ENCODE results near the gene CCDC201. TPM values are rescaled to one million over a fixed set of nuclear protein-coding genes. Genes with fewer than 3 reads are reported as not detected.

Gene CCDC201
- total RNA-seq, 1 donor from 2014 or later = not detected

DNA sequence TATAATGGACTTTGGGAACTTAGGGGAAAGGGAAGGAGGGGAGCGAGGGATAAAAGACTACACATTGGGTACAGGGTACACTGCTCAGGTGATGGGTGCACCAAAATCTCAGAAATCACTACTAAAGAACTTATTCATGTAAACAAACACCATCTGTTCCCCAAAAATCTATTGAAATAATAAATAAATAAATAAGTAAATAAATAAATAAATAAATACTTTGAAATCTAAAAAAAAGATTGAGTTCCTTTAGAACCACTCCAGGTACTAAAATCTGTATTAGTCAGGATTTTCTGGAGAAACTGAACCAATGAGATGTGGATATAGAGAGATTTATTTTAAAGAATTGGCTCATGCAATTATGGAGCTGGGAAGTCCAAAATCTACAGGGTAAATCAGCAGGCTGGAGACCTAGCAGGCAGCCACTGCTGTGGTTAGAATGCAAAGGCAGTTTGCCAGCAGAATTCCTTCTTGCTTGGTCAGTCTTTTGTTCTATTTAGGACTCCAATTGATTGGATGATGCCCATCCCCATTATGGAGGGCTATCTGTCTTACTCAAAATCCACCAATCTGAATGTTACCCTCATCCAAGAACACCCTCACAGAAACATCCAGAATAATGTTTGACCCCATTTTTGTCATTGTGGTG is 24.3 kb upstream of the CCDC201 start:
- ATAC-seq = no peak
- no peak for DNase-seq (ENCODE audit: missing footprints)
- intact Hi-C loops (cut with DNase I) = loop anchor here (5.0 kb wide), 1 partner anchor 1355 kb away; no protein-coding TSS in a partner anchor

DNA sequence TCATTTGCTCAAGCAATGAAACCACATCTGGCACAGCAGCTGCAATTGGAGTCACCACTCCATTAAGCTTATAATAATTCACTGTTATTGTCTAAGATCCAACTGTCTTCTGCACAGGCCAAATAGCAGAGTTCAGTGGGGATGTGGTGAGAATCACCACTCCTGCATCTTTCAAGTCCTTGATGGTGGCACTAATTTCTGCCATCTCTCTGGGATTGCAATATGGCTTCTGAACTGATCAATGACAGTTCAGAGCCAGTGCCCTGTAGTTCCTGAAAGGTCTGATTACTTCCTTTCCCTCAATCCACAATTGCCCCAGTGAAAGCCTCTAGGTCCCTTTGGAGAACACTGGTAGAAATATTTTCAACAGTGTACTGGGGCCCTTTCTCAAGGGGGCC is 21.8 kb upstream of the CCDC201 start:
- no peak for ATAC-seq
- intact Hi-C loops (cut with DNase I) = loop anchor here (5.0 kb wide), 1 partner anchor 1358 kb away; no protein-coding TSS in a partner anchor

DNA sequence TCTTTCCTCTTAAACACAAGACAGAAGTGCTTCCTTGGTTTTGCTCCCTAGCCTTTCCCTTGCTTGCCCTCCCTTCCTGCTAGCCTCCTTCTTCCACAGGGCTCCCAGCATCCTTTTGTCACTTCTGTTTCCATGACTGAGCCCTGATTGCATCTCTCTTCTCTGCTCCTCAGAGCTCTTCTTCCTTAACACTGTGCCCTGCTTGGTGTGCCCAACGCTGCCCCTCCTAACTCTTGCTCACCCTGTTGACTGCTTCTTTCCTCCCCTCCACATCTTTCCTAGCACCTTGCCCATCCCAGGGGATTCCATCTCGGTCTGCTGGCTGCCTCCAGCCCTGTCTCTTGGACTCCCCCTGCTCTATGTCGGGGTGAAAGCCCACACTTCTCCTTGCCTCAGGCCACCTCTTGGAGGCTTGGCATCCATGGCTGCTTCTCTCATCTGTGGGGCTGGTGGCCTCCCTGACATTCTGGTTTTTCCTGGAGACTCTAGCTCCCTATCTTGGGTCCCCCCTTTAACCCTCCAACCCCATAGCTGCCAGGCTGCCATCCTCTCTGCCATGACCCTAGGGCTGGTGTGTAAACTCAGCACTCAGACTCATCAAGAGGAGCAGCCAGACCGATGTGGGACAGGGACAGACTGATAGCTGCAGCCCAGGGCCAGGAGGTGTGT is 21.2 kb upstream of the CCDC201 start:
- intact Hi-C loops (cut with DNase I) = no loop called here
- DNase-seq (ENCODE audit: missing footprints) = no peak
- ATAC-seq = no peak

More for the DNA sequence above, 21.8 kb upstream of the CCDC201 start:
- no peak for DNase-seq (ENCODE audit: missing footprints)

DNA sequence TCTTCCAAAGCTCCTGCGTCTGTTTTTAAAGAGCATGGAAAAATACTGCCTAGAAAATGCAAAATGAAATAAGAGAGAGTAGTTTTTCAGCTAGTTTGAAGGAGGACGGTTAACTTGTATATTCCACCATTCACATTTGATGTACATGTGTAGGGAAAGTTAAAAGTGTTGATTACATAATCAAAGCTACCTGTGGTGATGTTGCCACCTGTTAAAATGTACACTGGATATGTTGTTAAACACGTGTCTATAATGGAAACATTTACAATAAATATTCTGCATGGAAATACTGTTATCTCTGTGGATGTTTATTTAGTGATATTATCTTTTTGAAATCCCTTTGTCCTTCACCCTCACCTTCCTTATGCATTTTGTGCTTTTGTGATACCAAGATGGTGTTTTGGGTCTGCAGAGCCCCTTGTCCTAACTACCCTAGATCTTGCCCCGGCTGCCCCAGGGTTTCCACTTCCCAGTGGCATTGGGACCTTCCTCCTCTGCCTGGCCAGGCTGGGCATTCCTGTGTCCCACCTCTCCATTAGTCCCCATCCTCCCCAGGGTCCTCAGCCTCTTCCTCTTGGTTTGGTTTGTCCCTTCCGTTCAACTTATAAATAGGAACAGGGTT is 20.6 kb upstream of the CCDC201 start:
- no peak for DNase-seq (ENCODE audit: missing footprints)

DNA sequence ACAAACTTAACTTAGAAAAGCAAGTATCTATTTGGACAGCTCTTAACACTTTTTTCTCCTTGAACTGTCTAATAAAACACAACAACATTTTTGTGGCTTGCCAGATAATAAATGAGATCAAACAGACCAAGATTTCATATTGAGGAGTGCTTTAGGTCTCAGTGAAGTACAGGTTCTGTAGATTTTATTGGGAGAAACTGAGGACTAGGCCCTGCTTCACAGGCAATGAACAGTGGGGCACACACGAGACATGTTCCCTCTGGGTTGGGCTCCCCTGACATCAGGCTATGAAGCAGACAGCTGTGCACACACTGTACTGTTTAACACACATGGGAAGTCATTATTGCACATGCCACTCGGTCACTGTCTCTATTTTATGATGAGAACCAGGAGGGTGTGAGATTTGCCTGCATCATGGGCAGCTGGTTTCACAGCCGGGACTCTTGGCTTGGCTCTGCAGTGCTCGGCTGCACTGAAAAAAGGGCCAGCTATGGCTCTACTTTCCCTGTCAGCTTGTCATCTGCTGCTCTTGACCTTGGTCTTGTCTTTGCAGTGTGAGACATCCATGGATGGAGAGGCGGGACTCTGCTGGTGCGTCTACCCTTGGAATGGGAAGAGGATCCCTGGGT is 19.6 kb upstream of the CCDC201 start:
- DNase-seq (ENCODE audit: missing footprints) (no peak), ATAC-seq (no peak)
- intact Hi-C loops (cut with DNase I) = no loop called here

More for the DNA sequence above, 20.6 kb upstream of the CCDC201 start:
- ATAC-seq = no peak
- intact Hi-C loops (cut with DNase I) = no loop called here

DNA sequence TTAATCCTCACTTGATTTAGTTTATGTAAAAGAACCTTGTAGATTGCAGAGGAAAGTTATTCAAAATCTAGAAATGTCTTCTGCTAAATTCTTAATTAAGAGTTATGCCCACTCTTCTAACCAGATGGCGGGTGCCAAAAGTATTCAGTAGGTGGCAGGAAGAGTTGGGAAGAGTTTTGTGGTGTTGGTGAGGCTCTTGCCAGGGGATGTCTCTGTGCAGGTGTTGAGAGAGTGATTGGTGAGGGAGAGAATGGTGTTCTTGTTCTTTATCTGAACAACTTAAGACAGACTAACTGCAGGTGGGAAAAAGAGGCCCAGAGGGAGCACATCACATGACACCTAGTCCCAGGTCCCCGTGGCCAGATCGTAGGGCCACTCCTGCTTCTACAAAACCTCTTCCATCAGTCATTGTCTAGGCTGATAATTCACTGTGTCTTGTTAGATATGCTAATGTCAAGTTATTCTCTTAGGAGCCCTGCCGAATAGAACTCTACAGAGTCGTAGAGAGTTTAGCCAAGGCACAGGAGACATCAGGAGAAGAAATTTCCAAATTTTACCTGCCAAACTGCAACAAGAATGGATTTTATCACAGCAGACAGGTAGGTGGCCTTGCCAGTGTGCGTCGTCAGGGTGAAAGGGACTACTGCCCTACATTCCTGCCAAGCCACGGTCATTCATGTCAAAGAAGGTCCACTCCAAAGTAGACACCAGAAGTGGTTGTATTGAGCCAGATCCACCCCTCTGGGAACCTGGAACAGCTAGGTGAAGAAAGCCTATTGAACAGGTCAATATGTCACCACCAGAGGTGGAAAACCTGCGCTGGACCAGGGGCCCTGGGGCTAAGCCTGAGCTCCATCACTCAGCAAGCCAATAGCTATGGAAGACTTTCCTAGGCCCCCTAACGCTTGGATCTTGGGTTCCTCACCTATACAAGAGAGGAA is 18.9 kb upstream of the CCDC201 start:
- ATAC-seq (no peak), DNase-seq (ENCODE audit: missing footprints) (no peak)
- intact Hi-C loops (cut with DNase I) = no loop called here

DNA sequence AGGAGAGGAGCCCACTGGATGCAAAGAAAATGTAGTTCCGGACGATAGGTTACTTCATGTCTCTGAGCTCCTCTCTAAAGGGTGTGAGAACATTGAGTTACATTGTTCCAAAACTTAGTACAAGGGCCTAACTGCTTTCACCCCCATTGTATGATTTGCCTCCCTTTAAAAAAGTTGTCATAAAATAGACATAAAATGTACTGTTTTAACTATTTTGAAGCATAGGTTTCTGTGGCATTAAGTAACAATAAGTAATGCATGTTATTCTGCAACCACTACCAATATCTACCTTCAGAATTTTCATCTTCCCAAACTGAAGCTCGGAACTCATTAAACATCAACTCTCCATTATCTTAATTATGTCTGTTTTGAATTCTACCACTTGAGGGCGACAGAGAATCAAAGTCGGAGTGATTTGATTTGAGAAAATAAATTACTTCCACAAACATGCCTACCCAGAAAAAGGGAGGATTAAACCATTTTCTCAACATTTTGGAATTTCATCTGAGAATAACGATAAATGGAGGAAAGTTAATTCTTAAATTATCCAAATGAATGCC is 18.1 kb upstream of the CCDC201 start:
- ATAC-seq (no peak), DNase-seq (ENCODE audit: missing footprints) (no peak)
- intact Hi-C loops (cut with DNase I) = no loop called here

DNA sequence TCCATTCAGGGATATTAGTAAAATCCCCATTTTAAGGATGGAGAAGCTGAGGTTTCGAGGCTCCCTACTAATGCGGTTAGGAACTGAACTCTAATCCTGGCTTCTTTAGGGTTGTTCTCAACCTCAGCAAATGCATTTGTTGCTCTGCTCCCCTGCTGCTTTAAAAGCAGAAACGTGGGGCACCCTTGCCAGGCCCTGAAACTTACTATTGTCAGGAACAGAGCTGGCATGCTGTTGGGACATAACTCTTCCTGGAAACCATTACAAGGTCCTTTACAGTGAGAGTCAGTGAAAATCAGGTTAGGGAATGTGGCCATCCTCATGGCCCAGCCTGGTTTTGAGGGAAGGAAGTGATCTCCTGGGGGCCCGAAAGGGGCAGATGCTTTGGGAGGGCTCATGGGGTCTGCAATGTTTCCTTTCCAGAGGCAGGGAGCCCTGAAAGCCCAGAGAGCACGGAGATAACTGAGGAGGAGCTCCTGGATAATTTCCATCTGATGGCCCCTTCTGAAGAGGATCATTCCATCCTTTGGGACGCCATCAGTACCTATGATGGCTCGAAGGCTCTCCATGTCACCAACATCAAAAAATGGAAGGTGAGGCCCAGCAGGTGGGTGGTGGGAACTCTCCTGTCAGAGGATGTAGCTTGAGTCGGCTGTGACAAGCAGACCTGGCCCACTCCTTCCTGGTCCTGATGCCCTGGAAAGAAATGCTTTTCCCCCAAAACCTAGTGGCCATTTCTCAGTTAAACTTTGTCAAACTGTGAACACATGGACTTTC is 17.4 kb upstream of the CCDC201 start:
- intact Hi-C loops (cut with DNase I) = no loop called here
- DNase-seq (ENCODE audit: missing footprints) (no peak), ATAC-seq (no peak)

DNA sequence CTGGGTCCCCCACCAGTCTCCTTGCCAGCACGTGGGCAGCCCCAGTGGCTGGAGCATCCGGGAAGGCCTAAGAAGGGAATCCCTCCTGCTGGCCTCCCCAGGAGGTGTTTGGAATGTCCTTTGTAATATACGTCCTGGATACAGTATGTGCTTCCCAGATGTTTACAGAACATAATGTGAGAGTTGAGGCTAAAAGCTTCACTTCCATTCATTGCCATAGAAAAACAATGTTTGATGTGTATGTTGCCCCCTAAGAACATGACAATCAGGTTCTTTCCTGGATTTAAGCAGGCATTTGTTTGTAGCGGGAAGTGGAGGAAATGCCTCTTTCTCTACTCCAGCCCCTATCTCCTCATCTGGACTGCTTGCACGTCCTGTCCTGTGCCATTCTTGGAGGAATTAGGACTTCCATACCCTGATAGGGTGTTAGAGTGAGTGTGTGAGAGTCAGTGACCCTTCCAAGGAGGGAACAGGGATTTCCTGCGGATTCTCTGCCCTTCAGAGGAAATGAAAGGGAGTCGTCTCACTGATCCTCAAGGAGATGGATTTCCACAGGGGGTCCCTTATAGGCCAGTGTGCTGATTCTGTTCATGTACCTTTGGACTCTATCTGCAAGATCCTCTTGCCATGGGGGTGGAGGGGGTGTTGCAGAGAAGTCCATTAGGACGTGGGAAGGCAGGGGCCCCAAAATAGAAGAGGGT is 16.6 kb upstream of the CCDC201 start:
- intact Hi-C loops (cut with DNase I) = no loop called here
- DNase-seq (ENCODE audit: missing footprints) = no peak
- no peak for ATAC-seq

DNA sequence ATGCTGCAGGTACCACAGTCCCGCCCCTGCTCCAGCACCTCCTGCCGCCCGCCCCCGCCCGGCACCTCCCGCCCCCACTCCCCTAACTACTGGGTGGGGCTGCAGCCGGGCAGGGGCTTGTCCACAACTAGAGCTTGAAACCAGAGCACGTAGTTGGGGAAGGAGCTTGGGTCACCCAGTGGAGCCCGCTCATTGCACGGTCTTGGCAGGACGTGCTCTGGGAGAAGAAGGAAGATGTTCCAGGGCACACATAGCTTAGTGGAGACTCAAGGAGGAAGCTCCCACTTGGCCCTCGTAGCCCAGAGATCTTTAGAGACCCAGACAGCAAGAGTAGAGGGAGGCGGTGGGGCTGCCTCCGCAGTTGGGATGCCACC is 16.1 kb upstream of the CCDC201 start:
- ATAC-seq (no peak), DNase-seq (ENCODE audit: missing footprints) (no peak)
- intact Hi-C loops (cut with DNase I) = no loop called here

DNA sequence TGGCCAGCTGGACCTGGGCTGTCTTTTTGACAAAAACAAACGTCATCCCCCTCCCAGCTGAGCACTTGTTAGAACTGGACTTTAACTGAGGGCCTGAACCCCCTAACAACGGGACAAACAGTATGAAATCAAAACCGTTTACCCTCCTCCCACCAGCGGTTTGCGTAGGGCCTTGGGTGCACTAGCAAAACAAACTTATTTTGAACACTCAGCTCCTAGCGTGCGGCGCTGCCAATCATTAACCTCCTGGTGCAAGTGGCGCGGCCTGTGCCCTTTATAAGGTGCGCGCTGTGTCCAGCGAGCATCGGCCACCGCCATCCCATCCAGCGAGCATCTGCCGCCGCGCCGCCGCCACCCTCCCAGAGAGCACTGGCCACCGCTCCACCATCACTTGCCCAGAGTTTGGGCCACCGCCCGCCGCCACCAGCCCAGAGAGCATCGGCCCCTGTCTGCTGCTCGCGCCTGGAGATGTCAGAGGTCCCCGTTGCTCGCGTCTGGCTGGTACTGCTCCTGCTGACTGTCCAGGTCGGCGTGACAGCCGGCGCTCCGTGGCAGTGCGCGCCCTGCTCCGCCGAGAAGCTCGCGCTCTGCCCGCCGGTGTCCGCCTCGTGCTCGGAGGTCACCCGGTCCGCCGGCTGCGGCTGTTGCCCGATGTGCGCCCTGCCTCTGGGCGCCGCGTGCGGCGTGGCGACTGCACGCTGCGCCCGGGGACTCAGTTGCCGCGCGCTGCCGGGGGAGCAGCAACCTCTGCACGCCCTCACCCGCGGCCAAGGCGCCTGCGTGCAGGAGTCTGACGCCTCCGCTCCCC is 15.5 kb upstream of the CCDC201 start, which contains the start of gene IGFBP1:
Gene IGFBP1 (plus strand): TSS at position 304 of the 808 bp plus-strand sequence. CDS start 165 bp downstream, at position 469.
- ATAC-seq (peak; percentile 40), DNase-seq (ENCODE audit: missing footprints) (peak; percentile 68)
- intact Hi-C loops (cut with DNase I) = no loop called here

DNA sequence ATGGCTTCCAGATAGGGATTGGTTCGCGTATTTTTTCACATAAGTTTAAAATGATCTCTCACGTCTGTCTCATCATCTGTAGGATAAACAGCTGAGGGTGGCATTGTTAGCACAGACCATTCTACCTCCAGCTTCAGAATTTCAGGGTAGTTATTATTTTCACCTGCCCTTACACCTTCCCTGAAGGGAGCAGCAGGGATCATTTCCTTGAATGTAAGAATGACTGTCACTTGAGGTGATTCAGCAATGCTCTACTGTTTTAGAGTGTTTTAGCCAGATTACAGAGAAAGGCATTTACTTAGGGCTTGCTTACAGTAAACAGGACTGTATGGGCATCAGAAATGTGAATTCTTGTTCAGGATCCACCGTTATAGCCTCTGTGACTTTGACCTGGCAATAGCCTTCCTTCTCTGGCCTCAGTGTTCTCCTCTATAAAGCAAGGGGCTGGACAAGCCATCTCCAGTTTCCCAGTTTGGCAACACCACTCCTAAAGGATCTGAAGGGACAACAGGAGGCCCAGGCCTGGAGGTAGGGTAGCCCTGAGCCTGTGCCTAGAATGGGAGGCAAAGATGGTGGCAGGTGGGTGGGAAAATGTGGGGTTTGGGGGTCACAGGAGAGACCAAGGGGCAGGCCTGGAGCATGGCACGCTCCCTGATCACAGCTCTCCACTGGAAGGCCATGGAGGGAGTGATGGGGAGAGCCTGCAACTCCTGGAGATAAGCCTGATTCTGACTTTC is 14.2 kb upstream of the CCDC201 start:
- ATAC-seq (no peak), DNase-seq (ENCODE audit: missing footprints) (no peak)
- intact Hi-C loops (cut with DNase I) = no loop called here

DNA sequence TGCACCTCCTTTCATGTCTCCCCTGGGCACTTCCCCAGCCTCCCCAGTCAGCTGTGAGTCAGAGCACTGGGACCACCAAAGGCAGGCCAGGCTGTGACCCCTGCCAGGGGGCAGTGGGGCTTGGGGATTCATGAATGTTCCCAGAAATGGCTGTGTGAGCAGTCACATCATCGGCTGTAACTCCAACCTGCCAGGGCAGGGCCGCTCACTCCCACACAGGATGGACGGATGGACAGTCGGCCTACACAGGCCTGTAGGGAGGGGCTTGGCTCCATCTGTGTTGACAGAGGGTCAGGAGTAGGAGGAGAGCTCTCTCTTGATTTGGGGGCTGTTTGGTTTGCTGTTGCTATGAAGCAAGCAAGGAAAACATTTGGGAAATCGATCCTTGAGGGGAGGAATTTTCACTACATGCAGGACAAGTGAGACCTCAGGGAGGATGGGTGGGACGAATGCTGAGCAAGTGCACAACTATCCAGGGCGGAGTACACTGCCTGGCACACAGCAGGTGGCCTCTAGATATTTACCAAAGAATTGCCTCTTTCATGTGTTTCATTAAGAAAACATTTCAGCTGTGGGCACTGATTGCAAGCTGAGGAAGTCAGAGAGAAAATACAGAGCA is 12.5 kb upstream of the CCDC201 start:
- ATAC-seq = no peak
- no peak for DNase-seq (ENCODE audit: missing footprints)
- intact Hi-C loops (cut with DNase I) = no loop called here

DNA sequence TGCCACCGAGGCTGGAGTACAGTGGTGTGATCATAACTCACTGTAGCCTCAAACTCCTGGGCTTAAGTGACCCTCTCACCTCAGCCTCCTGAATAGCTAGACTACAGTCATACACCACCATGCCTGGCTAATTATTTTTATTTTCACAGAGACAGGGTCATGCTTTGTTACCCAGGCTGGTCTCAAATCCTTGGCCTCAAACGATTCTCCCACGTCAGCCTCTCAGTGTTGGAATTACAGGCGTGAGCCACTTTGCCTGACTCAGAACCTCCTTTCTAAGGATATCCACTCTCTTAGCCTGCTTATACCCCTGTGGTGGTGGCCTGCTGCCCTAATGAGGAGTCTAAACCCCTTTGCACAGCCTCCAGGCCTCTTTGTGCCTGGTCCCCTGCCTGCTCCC is 11.3 kb upstream of the CCDC201 start:
- DNase-seq (ENCODE audit: missing footprints) = no peak
- intact Hi-C loops (cut with DNase I) = no loop called here
- ATAC-seq = no peak

DNA sequence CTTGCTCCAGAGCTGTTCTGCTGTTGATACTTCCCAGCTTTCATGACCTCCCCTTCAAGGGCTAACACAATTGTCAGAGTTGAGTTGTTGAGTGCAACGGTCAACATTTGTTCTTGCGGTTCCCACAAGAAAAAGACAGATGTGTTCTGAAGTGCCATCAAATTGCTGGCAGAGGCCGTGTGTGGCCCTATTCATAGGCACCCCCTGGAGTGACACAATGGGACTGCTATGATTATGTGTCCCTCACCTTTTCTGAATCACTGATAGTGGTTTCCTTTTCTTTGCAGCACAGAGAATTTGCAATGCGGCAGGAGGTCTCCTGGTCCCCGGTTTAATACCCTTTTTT is 9.6 kb upstream of the CCDC201 start:
- no peak for ATAC-seq
- intact Hi-C loops (cut with DNase I) = no loop called here
- DNase-seq (ENCODE audit: missing footprints) = no peak
